HG03521 (cell line): ENCODE data around the gene SMS.

Source experiments
- ATAC-seq: cut with Tn5 transposase; IDR thresholded peaks from one replicate; pipeline ENCODE4 v1.9.1; 2021; ENCODE audit warnings: mild to moderate bottlenecking, moderate library complexity; ENCODE audit not compliant: unreplicated experiment

SMS gene

DNA sequence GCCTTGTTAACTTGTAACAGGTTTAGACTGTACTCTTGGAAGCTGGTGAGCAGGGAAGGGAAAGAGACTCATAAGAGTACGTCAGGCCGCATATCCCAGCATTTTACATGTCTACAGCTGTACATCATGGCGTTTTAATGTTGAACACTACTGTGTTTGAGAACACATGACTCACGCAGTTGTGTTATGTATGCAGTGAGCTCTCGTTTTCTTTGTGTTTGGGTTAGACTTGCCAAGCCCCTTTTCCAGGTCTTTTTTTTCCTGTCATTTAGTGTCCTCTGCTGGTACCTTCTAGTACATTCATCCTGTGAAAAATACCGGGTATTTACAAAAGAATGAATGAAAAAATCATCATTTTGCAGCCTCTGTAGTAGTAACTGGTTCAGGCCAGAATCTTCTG lies 35.3 kb downstream of the SMS start:
- ATAC-seq = no peak

DNA sequence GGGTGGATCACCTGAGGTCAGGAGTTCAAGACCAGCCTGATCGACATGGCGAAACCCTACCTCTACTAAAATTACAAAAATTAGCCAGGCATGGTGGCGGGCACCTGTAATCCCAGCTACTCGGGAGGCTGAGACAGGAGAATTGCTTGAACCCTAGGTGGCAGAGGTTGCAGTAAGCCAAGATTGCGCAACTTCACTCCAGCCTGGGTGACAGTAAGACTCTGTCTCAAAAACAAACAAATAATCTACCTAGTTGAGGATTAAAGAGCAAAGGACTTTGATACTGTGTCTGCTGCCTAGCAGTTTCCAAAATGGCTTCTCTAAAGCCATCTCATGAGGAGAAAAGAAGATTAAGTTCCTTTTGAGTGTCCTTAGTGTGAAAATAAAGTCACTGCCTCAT lies 37.8 kb downstream of the SMS start:
- no peak for ATAC-seq

DNA sequence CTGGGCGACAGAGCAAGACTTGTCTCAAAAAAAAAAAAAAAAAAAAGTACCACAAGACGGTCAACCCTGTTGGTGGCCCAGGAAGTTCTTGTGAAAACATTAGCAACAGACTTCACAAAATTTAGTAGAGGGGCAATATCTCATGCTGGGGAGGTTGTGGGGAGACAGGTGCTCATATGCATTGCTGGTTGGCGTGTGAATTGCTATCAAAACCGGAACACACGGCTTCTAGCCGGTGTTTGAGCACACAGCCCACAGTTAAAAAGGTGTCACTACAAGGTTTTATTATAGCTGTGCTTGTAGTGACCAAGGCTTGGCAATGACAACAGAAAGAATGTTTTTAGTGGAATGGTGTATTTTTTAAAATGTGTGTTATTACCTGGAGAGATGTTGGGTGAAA lies 41.8 kb downstream of the SMS start:
- ATAC-seq = no peak

DNA sequence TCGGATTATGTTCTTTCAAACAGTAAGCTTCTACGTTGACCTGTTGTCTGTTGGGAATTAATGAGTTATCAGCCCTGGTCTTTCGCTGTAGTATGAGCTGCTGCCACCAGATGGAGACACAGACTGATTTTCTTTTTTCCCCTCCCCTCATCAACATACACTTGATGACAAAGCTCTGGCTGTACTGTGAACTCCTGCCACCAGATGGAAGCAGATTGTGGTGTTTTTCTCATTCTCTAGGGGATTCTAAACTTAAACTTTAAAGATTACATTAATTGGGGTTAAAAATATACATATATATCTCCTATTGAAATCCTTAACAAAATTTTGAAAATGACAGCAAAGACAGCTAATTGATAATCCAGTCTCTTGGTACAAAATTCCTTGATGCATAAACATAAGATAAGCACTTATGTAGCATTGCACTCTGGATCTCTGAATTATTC lies 44.8 kb downstream of the SMS start:
- ATAC-seq = peak; percentile 68

GRCh38 chrX:21986596-21986995 lies 46.1 kb downstream of the SMS start:
- no peak for ATAC-seq

DNA sequence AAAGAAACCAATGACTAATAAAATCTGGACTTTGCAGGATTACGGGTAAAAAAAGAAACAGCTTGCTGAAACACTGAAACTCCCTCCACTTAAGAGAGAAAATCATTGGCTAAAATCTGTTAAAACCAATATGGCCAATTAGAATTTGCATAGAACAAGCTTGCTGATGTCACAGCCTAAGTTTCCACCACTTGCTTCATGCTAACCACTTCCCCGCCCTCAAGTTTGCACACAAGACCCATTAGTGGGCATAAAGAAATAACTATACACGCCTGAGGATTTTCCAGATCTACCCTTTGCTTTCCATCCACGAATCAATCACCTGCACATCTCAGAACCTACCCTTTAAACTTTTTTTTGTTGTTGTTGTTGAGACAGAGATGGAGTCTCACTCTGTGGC lies 48.9 kb downstream of the SMS start:
- peak; percentile 52 for ATAC-seq

DNA sequence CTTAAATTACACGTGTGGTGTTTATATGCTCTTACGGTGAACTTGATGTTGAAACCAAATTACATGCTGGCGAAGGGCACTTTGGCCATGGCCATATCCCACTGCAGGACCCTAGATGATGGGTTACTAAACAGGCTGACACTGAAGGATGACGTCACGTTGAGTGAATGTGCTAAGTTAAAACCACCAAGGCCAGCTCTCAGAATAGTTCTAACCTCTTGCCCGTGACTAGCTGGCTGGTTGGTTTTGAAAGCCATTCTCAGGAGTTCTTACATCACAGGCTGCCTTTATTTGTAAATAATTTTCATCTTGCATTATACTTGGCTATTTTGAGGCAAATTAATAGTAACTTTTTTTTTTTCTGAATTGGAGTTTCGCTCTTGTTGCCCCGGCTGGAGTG lies 50.3 kb downstream of the SMS start:
- ATAC-seq = no peak

GRCh38 chrX:21991504-21991903 lies 51.0 kb downstream of the SMS start:
- no peak for ATAC-seq

DNA sequence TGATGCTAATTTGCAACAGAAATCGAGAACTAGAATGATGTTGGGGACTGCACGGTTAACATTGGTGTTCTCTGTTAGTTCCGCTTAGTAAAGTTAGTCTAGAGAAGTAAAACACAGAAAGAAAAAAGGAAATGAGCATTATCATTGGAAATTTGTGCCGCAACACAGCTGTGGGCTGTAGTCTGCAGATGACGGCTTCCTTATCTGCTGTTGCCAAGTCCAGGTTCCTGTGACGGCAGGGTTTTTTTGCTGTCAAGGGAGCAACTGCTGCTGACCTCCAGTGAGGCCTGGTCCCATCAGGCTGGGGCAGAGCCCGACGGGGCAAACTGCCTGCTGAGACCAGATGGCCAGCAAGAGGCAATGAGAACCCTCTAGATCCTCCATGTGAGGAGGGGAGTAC lies 52.8 kb downstream of the SMS start:
- peak; percentile 68 for ATAC-seq

DNA sequence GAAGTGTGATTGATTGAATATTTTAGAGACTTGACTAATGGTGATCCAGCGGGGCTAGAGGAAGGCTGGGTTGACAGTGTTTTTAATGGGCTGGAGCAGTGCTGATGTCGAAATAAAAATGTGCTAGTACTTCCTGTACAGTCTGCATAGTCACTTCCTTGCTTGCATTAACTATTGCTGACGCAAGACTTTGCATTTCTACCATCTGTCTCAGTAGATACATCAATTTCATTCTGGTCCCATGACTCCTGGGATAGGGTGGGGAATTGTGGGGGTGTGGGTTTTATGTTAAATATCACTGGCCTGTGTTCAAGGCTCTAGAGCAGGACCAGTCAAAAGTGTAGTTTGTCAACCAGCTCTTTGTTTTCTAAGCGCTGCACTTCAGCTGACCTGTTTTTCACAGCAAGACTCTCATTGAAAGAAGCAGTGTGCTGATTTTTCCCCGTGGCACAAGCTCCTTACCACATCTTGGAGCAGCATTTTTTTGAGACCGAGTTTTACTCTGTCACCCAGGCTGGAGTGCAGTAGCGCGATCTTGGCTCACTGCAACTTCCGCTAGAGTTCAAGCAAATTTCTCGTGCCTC lies 56.5 kb downstream of the SMS start:
- ATAC-seq = no peak

- no peak for ATAC-seq
Observed at GRCh38 chrX:21998037-21998436, 57.5 kb downstream of the SMS start.

DNA sequence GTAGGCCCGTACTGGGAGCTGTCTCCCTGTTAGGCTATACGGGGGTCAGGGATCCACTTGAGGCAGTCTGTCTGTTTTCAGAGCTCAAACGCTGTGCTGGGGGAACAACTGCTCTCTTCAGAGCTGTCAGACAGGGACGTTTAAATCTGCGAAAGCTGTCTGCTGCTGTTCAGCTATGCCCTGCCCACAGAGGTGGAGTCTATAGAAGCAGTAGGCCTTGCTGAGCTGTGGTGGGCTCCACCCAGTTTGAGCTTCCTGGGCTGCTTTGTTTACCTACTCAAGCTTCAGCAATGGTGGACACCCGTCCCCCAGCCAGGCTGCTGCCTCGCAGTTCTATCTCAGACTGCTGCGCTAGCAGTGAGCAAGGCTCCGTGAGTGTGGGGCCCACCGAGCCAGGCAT lies 64.4 kb downstream of the SMS start:
- ATAC-seq = no peak

DNA sequence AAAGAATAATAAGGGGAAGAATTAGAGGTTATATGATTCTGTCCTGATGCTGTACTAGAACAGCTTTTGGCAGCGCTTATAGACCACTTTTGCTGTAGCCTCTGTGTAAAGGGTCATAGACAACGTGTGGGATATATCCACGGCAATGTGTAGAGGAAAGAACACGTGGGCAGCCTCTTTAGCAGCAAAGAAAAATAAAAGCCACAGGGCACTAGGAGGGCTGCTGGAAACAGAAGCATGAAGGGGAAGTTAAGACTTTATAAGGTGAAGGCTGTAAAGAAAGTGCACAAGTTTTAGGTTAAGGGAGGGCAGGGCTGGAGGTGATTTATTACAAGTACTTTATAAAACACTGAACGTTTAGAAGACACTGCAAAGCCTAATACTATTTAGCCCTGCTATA lies 71.5 kb downstream of the SMS start:
- no peak for ATAC-seq

GRCh38 chrX:22012931-22013330 lies 72.4 kb downstream of the SMS start:
- ATAC-seq = no peak

DNA sequence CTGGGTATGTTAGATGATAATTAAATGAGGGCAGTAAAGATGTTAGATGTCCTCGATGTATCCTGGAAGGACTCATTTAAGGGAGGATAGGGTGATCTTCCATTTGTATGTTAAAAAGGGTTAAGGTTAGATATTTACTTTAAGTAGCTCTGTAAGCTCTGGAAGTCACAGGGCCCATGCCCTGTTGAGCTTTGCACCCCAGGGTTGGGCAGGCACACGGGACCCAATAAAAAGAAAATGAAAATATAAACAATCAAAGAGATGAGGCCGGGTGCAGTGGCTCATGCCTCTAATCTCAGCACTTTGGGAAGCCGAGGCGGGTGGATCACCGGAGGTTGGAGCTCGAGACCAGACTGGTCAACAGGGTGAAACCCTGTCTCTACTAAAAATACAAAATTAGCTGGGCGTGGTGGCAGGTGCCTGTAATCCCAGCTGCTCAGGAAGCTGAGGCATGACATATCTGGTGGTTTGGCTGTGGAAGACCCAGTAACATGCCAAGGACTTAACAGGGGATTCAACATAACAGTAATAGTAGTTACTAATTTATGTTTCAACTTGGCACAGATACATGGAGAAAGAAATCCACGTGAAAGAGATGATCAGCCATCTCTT lies 74.7 kb downstream of the SMS start:
- no peak for ATAC-seq

DNA sequence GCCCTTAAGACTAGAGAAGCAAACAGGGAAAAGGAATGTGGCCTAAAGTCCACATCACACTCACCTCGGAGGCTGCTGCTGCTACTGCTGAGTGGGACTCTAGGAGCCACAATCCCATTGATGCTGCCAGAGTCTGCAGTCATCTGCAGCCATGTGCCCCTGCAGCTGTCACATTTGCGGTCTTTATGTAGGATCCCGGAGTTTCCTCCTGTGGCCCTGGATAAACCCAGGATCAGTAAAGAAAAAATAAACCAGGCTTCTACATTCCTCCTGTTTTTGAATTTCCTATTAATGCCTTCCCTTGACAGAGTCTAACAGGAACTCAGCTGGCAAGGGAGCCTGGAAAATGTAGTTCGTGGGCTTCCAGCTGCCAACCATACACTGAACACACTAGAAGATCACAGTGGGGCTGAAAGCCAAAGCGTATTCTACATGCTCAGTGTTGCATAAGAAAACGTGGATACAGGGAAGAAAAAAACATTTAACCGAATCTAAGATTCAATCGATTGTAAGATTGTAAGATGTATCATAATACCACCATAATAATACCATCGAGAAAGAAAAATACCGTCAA lies 81.3 kb downstream of the SMS start:
- ATAC-seq = no peak

- no peak for ATAC-seq
Observed at GRCh38 chrX:22024577-22024976, 84.1 kb downstream of the SMS start.

- no peak for ATAC-seq
Observed at GRCh38 chrX:22025751-22026150, 85.2 kb downstream of the SMS start.

DNA sequence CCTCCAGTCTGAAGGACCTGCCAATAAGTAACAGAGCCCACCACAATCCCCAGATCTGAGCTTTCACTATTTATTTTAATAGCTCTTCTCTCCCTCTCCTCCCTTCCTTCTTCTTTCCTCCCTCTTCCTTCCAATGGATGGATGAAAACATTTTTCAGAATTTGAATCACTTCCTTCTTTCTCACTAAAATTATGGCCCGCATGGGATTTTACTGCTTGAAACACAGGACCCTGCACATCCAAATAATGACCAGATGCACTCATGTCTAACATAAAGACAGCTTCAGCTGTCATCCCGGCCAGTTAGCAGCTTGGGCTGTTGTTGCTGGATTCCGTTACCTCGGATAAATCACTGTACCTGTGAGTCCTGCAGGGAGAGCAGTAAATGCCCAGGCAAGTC lies 86.2 kb downstream of the SMS start:
- no peak for ATAC-seq

- no peak for ATAC-seq
Observed at GRCh38 chrX:22032084-22032483, 91.6 kb downstream of the SMS start, which contains the start of gene PHEX. Gene PHEX (plus strand): TSS chrX:22032325. CDS start chrX:22033006, 681 bp downstream.

GRCh38 chrX:22032506-22032905 lies 92.0 kb downstream of the SMS start:
- no peak for ATAC-seq

DNA sequence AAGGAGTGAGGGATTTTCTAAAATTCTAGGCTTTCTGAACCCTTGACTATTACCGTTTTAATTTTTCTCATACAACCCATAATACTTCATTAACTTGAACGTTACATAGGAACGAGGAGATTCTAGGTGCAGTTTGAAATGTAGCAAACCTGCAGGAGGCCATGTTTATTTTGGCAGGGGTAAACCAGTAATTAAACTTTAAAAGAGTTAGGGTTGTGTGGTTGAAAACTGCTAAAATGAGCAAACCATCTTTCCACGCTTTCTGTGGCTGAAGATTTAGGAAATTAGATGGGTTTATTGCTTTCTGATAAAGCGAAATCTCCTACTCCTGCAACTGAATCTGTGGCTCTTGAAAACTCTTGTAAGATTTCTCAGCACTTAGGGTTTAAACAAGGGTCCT lies 93.3 kb downstream of the SMS start:
- no peak for ATAC-seq

GRCh38 chrX:22035236-22035635 lies 94.7 kb downstream of the SMS start:
- no peak for ATAC-seq
